ENCODE data around the gene SLC25A21.

GRCh38 chr14:36755756-36756155, 416.6 kb downstream of the SLC25A21 start:
- TF ChIP-seq CTCF (IDR thresholded peaks at IDR 0.05) (no peak), REST (IDR thresholded peaks at IDR 0.05; ENCODE audit: insufficient read depth in 1 of 2, low read depth in 2 of 2, low read length in 1 of 2) (no peak), POLR2AphosphoS5 (IDR thresholded peaks at IDR 0.05; ENCODE audit: low read depth, low read length) (no peak)
